Sigmoid colon (tissue), 3 donors: ENCODE measurements around the gene RAPGEF2.

Experiments used
- POLR2A ChIP-seq, 2 donors: fragments of 450-650 bp; IDR thresholded peaks; one replicate each; pipeline ENCODE4 v1.6.1; 2016; ENCODE audit warnings: antibody characterized with exemption in 2 of 2, mild to moderate bottlenecking in 2 of 2, moderate library complexity in 2 of 2
- TF ChIP-seq, protein P1 (sequence below), 4 experiments: fragments of 450-650 bp in 3 of 4; fragments of 200-600 bp in 1 of 4; IDR thresholded peaks; one replicate each; pipeline ENCODE4 v1.5.1; 2016 to 2019; ENCODE audit warnings: antibody characterized with exemption in 4 of 4, mild to moderate bottlenecking in 3 of 4, moderate library complexity in 2 of 4

DNA sequence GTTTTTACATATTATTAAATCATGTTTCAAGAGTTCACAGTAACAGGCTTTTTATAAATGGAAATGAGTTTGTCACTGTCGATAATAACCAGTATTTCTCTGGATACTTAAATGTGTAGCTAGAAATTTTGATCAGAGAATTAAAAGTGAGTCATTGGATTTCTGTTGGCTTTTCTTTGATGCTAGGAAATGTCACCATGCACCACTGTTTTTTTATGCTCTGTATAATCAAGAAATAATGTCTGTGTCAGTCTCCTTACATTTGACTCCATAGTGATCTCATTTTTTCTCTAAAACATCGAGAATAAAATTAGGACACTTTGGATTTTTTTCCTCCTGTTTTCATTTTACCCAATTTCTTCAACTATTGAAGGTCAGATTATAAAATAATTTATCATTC lies 234.2 kb downstream of the RAPGEF2 start:
- TF ChIP-seq, protein P1, sequence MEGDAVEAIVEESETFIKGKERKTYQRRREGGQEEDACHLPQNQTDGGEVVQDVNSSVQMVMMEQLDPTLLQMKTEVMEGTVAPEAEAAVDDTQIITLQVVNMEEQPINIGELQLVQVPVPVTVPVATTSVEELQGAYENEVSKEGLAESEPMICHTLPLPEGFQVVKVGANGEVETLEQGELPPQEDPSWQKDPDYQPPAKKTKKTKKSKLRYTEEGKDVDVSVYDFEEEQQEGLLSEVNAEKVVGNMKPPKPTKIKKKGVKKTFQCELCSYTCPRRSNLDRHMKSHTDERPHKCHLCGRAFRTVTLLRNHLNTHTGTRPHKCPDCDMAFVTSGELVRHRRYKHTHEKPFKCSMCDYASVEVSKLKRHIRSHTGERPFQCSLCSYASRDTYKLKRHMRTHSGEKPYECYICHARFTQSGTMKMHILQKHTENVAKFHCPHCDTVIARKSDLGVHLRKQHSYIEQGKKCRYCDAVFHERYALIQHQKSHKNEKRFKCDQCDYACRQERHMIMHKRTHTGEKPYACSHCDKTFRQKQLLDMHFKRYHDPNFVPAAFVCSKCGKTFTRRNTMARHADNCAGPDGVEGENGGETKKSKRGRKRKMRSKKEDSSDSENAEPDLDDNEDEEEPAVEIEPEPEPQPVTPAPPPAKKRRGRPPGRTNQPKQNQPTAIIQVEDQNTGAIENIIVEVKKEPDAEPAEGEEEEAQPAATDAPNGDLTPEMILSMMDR (IDR thresholded peaks at IDR 0.05) = no peak
- TF ChIP-seq POLR2A (IDR thresholded peaks at IDR 0.05) = no peak
